GM18505 (cell line): ENCODE results near the gene SLC44A5.
A peak's percentile ranks its signal among the peaks of the same experiment; 100 is the strongest.
"Not testable (repeated sequence)": the region's sequence is repeated elsewhere in the genome, so short reads cannot be mapped to it uniquely, and the experiment has no call there.

ENCODE experiments used
- ATAC-seq: cut with Tn5 transposase; IDR thresholded peaks from one replicate; pipeline ENCODE4 v1.9.1; 2021; ENCODE audit not compliant: unreplicated experiment
- POLR2A ChIP-seq: IDR thresholded peaks from 4 replicates; pipeline ENCODE4 v1.6.1; 2011; ENCODE audit warnings: borderline replicate concordance; ENCODE audit not compliant: insufficient read depth, insufficient read length; ENCODE audit errors: extremely low read depth

SLC44A5 gene

GRCh38 chr1:75292013-75292412 is 318.9 kb downstream of the SLC44A5 start:
- no peak for TF ChIP-seq POLR2A
- ATAC-seq: no peak

- no peak for ATAC-seq
- TF ChIP-seq POLR2A: no peak
Observed at GRCh38 chr1:75276385-75276784, 334.5 kb downstream of the SLC44A5 start.

GRCh38 chr1:75275631-75276030 is 335.3 kb downstream of the SLC44A5 start:
- ATAC-seq: no peak
- no peak for TF ChIP-seq POLR2A

- TF ChIP-seq POLR2A: no peak
- ATAC-seq: no peak
Observed at GRCh38 chr1:75274920-75275506, 335.9 kb downstream of the SLC44A5 start.

- no peak for ATAC-seq
- no peak for TF ChIP-seq POLR2A
Observed at GRCh38 chr1:75273110-75273509, 337.8 kb downstream of the SLC44A5 start.

- TF ChIP-seq POLR2A: no peak
- ATAC-seq: peak; percentile 71
Observed at GRCh38 chr1:75265792-75266191, 345.1 kb downstream of the SLC44A5 start.

- no peak for ATAC-seq
- TF ChIP-seq POLR2A: no peak
Observed at GRCh38 chr1:75264112-75264511, 346.8 kb downstream of the SLC44A5 start.

- not testable (repeated sequence) for ATAC-seq
Observed at GRCh38 chr1:75263616-75264015, 347.3 kb downstream of the SLC44A5 start.

GRCh38 chr1:75261946-75262345 is 349.0 kb downstream of the SLC44A5 start:
- ATAC-seq: not testable (repeated sequence)

- no peak for TF ChIP-seq POLR2A
- ATAC-seq: no peak
Observed at GRCh38 chr1:75258351-75258750, 352.6 kb downstream of the SLC44A5 start.

- no peak for ATAC-seq
Observed at GRCh38 chr1:75257424-75257823, 353.5 kb downstream of the SLC44A5 start.

GRCh38 chr1:75250114-75250513 is 360.8 kb downstream of the SLC44A5 start:
- not testable (repeated sequence) for ATAC-seq

More at GRCh38 chr1:75257424-75257823, 353.5 kb downstream of the SLC44A5 start:
- no peak for TF ChIP-seq POLR2A

GRCh38 chr1:75245239-75245638 is 365.7 kb downstream of the SLC44A5 start:
- TF ChIP-seq POLR2A: no peak
- no peak for ATAC-seq

- TF ChIP-seq POLR2A: no peak
- no peak for ATAC-seq
Observed at GRCh38 chr1:75243124-75243523, 367.8 kb downstream of the SLC44A5 start.

GRCh38 chr1:75237316-75237715 is 373.6 kb downstream of the SLC44A5 start:
- no peak for ATAC-seq
- TF ChIP-seq POLR2A: no peak
